WTC11 (cell line): ENCODE results near the gene TRMT44. TPM values are rescaled to one million over a fixed set of nuclear protein-coding genes. Genes with fewer than 3 reads are reported as not detected.

Experiments used
- ATAC-seq: fragments of 200-7000 bp; cut with Tn5 transposase; 2 replicates; pipeline ENCODE4 v1.10.0; 2021; ENCODE audit warnings: mild to moderate bottlenecking, moderate library complexity
- CTCF ChIA-PET: fragments of 300-600 bp; sonication (Branson Sonifier 250); formaldehyde crosslinking; loops from one replicate; lab custom pipeline; 2021; ENCODE audit warnings: antibody characterized with exemption; lab: Charles Lee
- POLR2A ChIA-PET: fragments of 350-600 bp; sonication (Branson Sonifier 250); formaldehyde crosslinking; loops from one replicate; lab custom pipeline; 2021; ENCODE audit warnings: antibody characterized with exemption; lab: Charles Lee
- DNase-seq: peaks from one replicate; pipeline ENCODE4 v3.0.0; 2021; ENCODE audit warnings: low spot score
- H3K27ac Mint-ChIP-seq: 2 replicates; pipeline ENCODE4 v1.8.0; 2021; ENCODE audit warnings: mixed read lengths
- H3K27me3 Mint-ChIP-seq: 2 replicates; pipeline ENCODE4 v1.8.0; 2021; ENCODE audit warnings: low read depth, mild to moderate bottlenecking, moderate library complexity, mixed read lengths
- H3K36me3 Mint-ChIP-seq: 2 replicates; pipeline ENCODE4 v1.8.0; 2021; ENCODE audit warnings: mixed read lengths
- H3K4me1 Mint-ChIP-seq: 2 replicates; pipeline ENCODE4 v1.8.0; 2022; ENCODE audit warnings: mixed read lengths
- H3K4me3 Mint-ChIP-seq: 2 replicates; pipeline ENCODE4 v1.8.0; 2021; ENCODE audit warnings: mild to moderate bottlenecking, moderate library complexity, mixed read lengths
- H3K9me3 Mint-ChIP-seq: 2 replicates; pipeline ENCODE4 v1.8.0; 2021; ENCODE audit warnings: mixed read lengths
- EMX1 ChIP-seq: fragments of 250-450 bp; sonication (Bioruptor Pico); IDR thresholded peaks from 2 replicates; pipeline ENCODE4 v1.8.0; 2021; ENCODE audit warnings: mild to moderate bottlenecking
- FOXK1 ChIP-seq: sonication (generic); formaldehyde crosslinking; IDR thresholded peaks from 2 replicates; pipeline ENCODE4 v1.8.0; 2022; ENCODE audit warnings: mild to moderate bottlenecking, moderate library complexity, missing genetic modification reagents
- GTF2I ChIP-seq: fragments of 250-450 bp; sonication (Bioruptor Pico); conservative IDR thresholded peaks from 2 replicates; pipeline ENCODE4 v1.4.0; 2021; ENCODE audit warnings: mild to moderate bottlenecking
- IRF2 ChIP-seq: sonication (generic); formaldehyde crosslinking; IDR thresholded peaks from 2 replicates; pipeline ENCODE4 v1.8.0; 2022; ENCODE audit warnings: low read depth, missing genetic modification reagents, borderline replicate concordance
- JUN ChIP-seq: sonication (generic); formaldehyde crosslinking; IDR thresholded peaks from 2 replicates; pipeline ENCODE4 v1.8.0; 2023; ENCODE audit warnings: mild to moderate bottlenecking, missing genetic modification reagents
- MXD4 ChIP-seq: fragments of 250-450 bp; sonication (Bioruptor Pico); IDR thresholded peaks from 2 replicates; pipeline ENCODE4 v1.8.0; 2021; ENCODE audit warnings: mild to moderate bottlenecking, moderate library complexity, borderline replicate concordance
- NFE2L1 ChIP-seq: sonication (generic); formaldehyde crosslinking; IDR thresholded peaks from 2 replicates; pipeline ENCODE4 v1.8.1; 2023; ENCODE audit warnings: missing genetic modification reagents
- NR2C2 ChIP-seq: sonication (generic); formaldehyde crosslinking; IDR thresholded peaks from 2 replicates; pipeline ENCODE4 v1.8.0; 2022; ENCODE audit warnings: mild to moderate bottlenecking, missing genetic modification reagents
- SMAD3 ChIP-seq: sonication (generic); formaldehyde crosslinking; IDR thresholded peaks from 2 replicates; pipeline ENCODE4 v1.8.0; 2022; ENCODE audit warnings: missing genetic modification reagents, mild to moderate bottlenecking, borderline replicate concordance
- SMAD4 ChIP-seq: sonication (generic); formaldehyde crosslinking; IDR thresholded peaks from 2 replicates; pipeline ENCODE4 v1.8.0; 2022; ENCODE audit warnings: mild to moderate bottlenecking, missing genetic modification reagents
- SP1 ChIP-seq: sonication (generic); formaldehyde crosslinking; conservative IDR thresholded peaks from 2 replicates; pipeline ENCODE4 v1.8.1; 2022; ENCODE audit warnings: missing genetic modification reagents
- TCF7 ChIP-seq: sonication (generic); formaldehyde crosslinking; IDR thresholded peaks from 2 replicates; pipeline ENCODE4 v1.8.0; 2022; ENCODE audit warnings: mild to moderate bottlenecking, low read depth, missing genetic modification reagents, moderate library complexity
- TEAD1 ChIP-seq: sonication (generic); formaldehyde crosslinking; IDR thresholded peaks from 2 replicates; pipeline ENCODE4 v1.8.0; 2022; ENCODE audit warnings: mild to moderate bottlenecking, missing genetic modification reagents
- TP53 ChIP-seq: sonication (generic); formaldehyde crosslinking; IDR thresholded peaks from 2 replicates; pipeline ENCODE4 v1.8.1; 2023; ENCODE audit warnings: mild to moderate bottlenecking, missing genetic modification reagents
- ZNF317 ChIP-seq: sonication (generic); formaldehyde crosslinking; IDR thresholded peaks from 2 replicates; pipeline ENCODE4 v1.8.1; 2023; ENCODE audit warnings: low read depth, mild to moderate bottlenecking, moderate library complexity, missing genetic modification reagents, borderline replicate concordance
- ZNF671 ChIP-seq: fragments of 250-450 bp; sonication (Bioruptor Pico); IDR thresholded peaks from 2 replicates; pipeline ENCODE4 v1.8.0; 2021; ENCODE audit warnings: mild to moderate bottlenecking
- total RNA-seq: library from RNA; stranded (reverse); gene quantifications from 3 replicates; pipeline ENCODE4 v1.2.3, GENCODE V29; 2021
- TF ChIP-seq, protein P1 (sequence below): sonication (generic); formaldehyde crosslinking; IDR thresholded peaks from 2 replicates; pipeline ENCODE4 v1.8.0; 2023; ENCODE audit warnings: mild to moderate bottlenecking, missing genetic modification reagents
- TF ChIP-seq, protein P2 (sequence below): sonication (generic); formaldehyde crosslinking; IDR thresholded peaks from 2 replicates; pipeline ENCODE4 v1.8.1; 2023; ENCODE audit warnings: mild to moderate bottlenecking, moderate library complexity, missing genetic modification reagents
- TF ChIP-seq, protein P3 (sequence below): fragments of 250-450 bp; sonication (Bioruptor Pico); IDR thresholded peaks from 2 replicates; pipeline ENCODE4 v1.9.0; 2021; ENCODE audit warnings: moderate library complexity, mild to moderate bottlenecking, inconsistent platforms, borderline replicate concordance

Gene TRMT44
- total RNA-seq, 1 experiment from 2014 or later: 28.4 TPM

DNA sequence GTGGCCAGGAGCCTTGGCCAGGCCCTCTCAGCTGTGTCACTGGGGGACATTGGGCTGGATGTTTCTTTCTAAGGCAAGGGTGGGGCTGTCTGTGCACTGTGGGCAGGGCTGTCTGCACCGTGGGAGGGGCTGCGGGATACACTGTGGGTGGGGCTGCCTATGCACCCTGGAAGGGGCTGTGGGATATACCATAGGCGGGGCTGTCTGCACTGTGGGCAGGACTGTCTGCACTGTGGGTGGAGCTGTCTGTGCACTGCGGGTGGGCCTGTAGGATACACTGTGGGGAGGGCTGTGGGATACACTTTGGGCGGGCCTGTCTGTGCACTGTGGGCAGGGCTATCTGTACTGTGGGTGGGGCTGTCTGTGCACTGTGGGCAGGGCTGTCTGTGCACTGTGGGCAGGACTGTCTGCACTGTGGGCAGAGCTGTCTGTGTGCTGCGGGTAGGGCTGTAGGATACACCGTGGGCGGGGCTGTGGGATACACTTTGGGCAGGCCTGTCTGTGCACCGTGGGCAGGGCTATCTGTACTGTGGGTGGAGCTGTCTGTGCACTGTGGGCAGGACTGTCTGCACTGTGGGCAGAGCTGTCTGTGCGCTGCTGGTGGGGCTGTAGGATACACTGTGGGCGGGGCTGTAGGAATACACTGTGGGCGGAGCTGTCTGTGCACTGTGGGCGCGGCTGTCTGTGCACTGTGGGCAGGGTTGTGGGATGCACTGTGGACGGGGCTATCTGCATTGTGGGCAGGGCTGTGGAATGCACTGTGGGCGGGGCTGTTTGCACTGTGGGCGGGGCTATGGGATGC is 31.1 kb upstream of the TRMT44 start (continued):
- no peak for TF ChIP-seq TCF7 (CRISPR knock-in tag)

DNA sequence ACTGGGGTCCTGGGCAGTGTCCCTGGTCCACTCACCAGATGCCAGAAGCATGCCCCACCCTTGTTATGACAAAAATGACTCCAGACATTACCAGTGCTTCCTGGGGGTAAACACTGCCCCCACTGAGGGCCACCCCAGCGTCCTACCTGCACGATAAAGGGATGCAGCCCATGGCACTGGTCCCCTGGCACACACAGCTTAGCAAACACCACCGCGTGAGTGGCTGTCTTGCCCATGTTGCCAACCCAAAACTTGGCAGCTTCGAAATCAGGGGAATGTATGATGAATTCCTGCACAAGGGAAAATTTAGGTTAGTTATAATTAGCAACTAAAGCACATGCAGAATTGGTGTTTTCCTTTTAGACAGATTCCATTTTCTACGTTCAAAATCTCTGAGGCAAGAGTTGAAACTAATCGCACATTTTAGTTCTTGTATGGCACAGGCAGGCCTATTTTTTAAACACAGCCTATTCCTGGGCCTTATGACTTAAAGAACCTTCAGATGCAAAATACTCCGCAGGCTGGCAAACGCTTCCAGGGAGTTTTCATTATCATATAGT is 30.4 kb upstream of the TRMT44 start:
- H3K4me1 Mint-ChIP-seq: peaks cover 9% of the 10 kb centered on the region
- POLR2A ChIA-PET: no interaction called here
- TF ChIP-seq ZNF317 (CRISPR knock-in tag) (no peak), GTF2I (CRISPR knock-in tag) (no peak), TP53 (CRISPR knock-in tag) (no peak)
- TF ChIP-seq, all 79 proteins: peak for 0
- Mint-ChIP-seq H3K36me3 (peaks cover 18% of the 10 kb centered on the region), H3K27me3 (peaks cover 2% of the 10 kb centered on the region; the same call in 1 of the 2 replicates), H3K27ac (no peak overlapping the region), H3K9me3 (peaks cover 13% of the 10 kb centered on the region), H3K4me3 (no peak overlapping the region)
- DNase-seq (no peak), ATAC-seq (no peak)
- CTCF ChIA-PET: interaction anchor here (0.5 to 2.5 kb wide), 28 partner anchors 10 to 661 kb away, joined by 3 to 32 read pairs (median 5); partner anchors contain the start of gene ABLIM2

DNA sequence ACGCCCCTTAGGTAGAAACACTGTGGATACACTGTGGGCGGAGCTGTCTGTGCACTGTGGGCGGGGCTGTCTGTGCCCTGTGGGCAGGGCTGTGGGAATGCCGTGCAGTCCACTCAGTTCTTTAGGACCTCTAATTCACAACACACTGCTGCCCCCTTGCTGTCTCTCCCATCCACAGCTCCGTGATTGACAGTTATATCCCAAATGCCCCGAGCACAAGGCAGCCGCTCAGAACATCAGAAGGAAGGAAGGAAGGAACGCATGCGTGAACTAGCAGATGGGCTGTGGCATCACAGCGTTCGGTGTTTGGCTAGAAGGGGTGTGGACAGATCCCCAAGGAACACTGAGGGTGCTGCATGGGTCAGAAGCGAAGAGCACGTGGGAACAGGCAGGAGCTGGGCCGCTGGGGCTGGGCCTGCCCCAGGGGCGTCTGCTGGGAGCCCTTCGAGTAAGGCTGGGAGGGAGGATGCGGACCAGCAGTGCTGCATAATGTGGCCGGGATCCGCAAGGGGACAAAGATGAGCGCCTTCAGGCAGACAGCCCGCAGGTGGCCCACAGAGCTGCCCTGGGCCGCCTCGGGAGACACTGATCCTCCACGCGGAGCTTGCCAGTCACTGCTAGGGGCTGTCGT is 29.8 kb upstream of the TRMT44 start:
- TF ChIP-seq NR2C2 (CRISPR knock-in tag) (no peak), MXD4 (CRISPR knock-in tag) (no peak), ZNF671 (CRISPR knock-in tag) (no peak), TEAD1 (no peak), JUN (no peak), SP1 (CRISPR knock-in tag) (peak; percentile 58; the same call in 1 of the 2 replicates), IRF2 (CRISPR knock-in tag) (no peak), FOXK1 (CRISPR knock-in tag) (peak; percentile 7; the same call in 1 of the 2 replicates)
- TF ChIP-seq, protein P1, sequence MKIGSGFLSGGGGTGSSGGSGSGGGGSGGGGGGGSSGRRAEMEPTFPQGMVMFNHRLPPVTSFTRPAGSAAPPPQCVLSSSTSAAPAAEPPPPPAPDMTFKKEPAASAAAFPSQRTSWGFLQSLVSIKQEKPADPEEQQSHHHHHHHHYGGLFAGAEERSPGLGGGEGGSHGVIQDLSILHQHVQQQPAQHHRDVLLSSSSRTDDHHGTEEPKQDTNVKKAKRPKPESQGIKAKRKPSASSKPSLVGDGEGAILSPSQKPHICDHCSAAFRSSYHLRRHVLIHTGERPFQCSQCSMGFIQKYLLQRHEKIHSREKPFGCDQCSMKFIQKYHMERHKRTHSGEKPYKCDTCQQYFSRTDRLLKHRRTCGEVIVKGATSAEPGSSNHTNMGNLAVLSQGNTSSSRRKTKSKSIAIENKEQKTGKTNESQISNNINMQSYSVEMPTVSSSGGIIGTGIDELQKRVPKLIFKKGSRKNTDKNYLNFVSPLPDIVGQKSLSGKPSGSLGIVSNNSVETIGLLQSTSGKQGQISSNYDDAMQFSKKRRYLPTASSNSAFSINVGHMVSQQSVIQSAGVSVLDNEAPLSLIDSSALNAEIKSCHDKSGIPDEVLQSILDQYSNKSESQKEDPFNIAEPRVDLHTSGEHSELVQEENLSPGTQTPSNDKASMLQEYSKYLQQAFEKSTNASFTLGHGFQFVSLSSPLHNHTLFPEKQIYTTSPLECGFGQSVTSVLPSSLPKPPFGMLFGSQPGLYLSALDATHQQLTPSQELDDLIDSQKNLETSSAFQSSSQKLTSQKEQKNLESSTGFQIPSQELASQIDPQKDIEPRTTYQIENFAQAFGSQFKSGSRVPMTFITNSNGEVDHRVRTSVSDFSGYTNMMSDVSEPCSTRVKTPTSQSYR (CRISPR knock-in tag): no peak
- H3K4me1 Mint-ChIP-seq: peaks cover 9% of the 10 kb centered on the region
- ChIA-PET CTCF (interaction anchor here (0.6 to 2.5 kb wide), 36 partner anchors 8 to 760 kb away, joined by 3 to 32 read pairs (median 4); partner anchors contain the start of genes ABLIM2 and HTRA3), POLR2A (no interaction called here)
- peaks cover 12% of the 10 kb centered on the region for H3K36me3 Mint-ChIP-seq
- peaks cover 2% of the 10 kb centered on the region; the same call in 1 of the 2 replicates for H3K27me3 Mint-ChIP-seq
- DNase-seq (peak; percentile 85), ATAC-seq (peak; percentile 92)
- peaks cover 11% of the 10 kb centered on the region for H3K9me3 Mint-ChIP-seq
- H3K27ac Mint-ChIP-seq: peak overlapping the region; percentile 95
- H3K4me3 Mint-ChIP-seq: no peak overlapping the region

DNA sequence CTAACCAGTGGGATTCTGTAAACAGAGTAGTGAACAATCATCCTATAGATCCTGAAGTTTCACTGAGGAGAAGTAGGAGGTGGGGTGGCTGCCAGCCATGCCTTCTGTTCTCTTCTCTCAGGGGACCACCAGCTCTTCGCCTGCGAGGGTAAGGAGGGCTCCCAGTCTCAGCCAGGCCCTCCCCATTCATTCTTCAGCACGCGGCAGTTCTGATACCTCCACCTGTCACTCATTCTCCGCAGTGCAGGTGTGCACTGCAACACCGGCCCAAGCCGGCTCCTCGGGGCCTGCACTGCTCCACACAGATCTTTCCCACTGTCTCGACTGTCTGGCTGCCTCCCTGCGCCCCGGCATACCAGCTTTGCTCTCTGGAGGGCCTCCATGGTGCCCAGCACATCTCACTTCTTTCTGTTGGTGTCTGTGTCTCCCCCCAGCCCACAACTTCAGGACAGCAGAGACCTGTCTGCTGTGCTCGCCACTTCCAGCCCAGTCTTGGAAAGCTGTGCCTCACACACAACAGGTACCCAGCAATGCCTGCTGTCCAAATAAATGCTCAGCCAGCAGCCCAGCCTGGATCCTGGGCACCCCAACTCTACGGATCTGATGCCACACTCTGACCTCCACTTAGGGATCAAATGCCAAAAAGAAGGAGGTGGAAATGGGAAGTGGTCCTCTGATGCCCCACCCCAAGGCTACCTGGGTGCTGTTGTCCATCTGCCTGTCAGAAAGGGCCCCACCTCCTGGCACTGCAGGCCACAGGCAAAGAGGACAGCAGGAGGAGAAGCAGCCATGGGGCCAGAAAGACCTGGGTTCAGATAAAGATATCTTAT is 29.0 kb upstream of the TRMT44 start:
- DNase-seq (no peak), ATAC-seq (no peak)
- H3K36me3 Mint-ChIP-seq: peaks cover 4% of the 10 kb centered on the region
- peaks cover 9% of the 10 kb centered on the region for H3K4me1 Mint-ChIP-seq
- ChIA-PET CTCF (interaction anchor here (0.7 to 2.5 kb wide), 27 partner anchors 8 to 761 kb away, joined by 3 to 32 read pairs (median 5); partner anchors contain the start of genes ABLIM2 and HTRA3), POLR2A (no interaction called here)
- H3K27ac Mint-ChIP-seq: no peak overlapping the region
- peaks cover 3% of the 10 kb centered on the region for H3K9me3 Mint-ChIP-seq
- no peaks in the 10 kb centered on the region; the same call in 1 of the 2 replicates for H3K27me3 Mint-ChIP-seq
- H3K4me3 Mint-ChIP-seq: no peak overlapping the region
- TF ChIP-seq, protein P2, sequence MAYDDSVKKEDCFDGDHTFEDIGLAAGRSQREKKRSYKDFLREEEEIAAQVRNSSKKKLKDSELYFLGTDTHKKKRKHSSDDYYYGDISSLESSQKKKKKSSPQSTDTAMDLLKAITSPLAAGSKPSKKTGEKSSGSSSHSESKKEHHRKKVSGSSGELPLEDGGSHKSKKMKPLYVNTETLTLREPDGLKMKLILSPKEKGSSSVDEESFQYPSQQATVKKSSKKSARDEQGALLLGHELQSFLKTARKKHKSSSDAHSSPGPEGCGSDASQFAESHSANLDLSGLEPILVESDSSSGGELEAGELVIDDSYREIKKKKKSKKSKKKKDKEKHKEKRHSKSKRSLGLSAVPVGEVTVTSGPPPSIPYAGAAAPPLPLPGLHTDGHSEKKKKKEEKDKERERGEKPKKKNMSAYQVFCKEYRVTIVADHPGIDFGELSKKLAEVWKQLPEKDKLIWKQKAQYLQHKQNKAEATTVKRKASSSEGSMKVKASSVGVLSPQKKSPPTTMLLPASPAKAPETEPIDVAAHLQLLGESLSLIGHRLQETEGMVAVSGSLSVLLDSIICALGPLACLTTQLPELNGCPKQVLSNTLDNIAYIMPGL (CRISPR knock-in tag): no peak
- TF ChIP-seq, protein P3, sequence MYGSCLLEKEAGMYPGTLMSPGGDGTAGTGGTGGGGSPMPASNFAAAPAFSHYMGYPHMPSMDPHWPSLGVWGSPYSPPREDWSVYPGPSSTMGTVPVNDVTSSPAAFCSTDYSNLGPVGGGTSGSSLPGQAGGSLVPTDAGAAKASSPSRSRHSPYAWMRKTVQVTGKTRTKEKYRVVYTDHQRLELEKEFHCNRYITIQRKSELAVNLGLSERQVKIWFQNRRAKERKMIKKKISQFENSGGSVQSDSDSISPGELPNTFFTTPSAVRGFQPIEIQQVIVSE (CRISPR knock-in tag): no peak
- TF ChIP-seq NFE2L1 (CRISPR knock-in tag) (no peak), EMX1 (CRISPR knock-in tag) (no peak), SMAD4 (no peak), SMAD3 (CRISPR knock-in tag) (no peak)
